DMS153 treated with DMSO at 0.1 percent for 48 hours (cell line): ENCODE results near the gene BARX2.

ENCODE experiments used
- DNase-seq: peaks from one replicate; lab custom pipeline; 2025; ENCODE audit not compliant: unreplicated experiment; lab: John Stamatoyannopoulos, UW

The BARX2 gene

DNA sequence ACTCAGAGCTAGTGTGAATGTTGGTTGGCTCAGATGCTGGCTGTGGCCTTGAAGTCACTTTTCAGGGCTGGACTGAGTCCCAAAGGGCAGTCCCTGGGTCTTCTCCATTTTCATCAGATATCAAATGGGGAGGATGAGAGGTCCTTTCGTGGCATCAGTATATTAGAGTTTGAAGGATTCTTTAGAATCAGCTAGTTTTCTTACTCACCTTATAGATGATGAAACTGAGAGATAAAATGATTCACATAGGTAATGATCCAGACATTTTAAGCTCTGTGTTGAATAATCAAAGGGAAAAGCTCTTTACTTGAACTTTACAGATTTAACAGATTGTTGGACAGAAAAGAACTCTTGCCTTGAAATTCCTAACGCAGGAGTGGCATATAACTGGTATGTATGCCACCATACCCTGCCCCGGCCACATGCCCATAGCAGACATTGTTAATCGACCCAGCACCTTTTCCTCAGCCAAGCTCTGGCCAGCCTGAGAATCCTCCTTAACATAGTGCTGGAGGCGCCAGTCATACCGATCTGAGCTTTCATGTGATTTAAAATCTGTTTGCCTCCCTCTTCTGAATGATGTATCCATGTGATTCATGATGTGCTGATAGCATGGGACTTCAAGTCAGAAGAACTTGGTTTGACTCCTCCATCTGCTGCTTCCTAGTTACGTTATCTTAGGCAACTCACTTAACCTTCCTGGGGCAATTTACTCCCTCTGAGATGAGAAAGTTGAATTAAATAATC is 60.0 kb downstream of the BARX2 start:
- DNase-seq, result no peak

DNA sequence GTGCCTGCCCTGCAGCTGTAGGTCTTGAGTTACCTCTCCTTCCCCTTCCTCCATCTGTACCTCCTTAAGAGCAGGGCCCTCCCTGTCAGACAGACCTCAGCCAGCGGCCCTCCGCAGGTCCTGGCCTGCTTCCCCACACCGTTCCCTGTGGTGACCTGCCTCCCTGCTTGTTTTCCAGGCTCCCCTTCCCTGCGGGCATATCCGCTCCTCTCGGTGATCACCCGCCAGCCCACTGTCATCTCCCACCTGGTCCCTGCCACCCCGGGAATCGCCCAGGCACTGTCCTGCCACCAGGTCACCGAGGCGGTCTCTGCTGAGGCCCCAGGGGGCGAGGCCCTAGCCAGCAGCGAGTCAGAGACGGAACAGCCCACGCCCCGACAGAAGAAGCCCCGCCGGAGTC is 60.9 kb downstream of the BARX2 start:
- DNase-seq, result no peak

DNA sequence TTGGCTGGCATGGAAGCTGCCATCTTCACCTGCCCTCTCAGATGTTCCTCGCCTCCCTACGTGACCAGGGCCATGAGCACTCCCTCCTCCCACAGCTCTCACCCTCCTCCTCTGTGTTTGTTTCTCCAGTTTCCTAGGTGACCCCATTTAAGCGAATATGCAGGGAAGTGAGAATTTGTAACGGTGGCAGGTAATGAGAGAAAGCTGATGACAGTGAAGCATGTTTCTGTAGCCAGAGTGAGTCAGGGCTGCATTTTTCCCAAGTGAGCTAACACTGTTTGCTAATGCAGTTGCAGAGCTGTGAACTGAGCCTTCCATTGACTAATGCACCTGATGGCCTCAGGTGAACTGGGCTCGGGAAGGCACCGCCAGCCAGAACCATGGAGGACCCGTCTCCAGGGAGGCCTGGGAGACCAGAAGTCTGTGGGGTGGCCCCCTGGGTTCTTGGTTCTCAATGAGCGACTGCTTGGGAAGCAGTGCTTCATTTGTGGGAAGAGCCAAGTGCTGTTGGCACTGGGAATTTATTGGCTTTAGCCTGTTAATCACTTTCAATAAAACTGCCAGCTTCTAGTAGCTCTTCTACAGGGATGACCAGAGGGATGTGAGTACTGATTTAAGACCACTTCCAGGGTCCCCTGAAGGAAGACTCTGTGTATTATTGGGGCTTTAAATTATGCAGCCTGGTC is 64.5 kb downstream of the BARX2 start:
- peak; percentile 39 for DNase-seq

DNA sequence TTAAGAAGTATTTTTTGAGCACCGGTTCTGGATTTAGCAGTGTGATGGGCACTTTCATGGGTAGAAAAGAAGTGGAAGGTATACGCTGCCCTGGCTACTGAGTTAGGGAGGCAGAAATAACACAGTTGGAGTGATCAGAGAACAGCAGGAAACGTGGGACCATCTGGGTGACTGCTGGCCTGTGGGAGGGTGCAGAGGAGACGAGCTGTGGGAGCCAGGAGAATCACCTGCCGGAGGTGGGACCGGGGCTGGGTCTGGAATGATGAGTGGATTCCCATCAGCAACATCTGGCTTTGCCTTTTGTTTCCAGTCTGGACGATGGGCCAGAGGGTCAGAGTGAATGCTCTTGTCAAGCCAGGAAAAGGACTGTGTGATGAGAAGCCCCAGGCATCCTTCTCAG is 66.5 kb downstream of the BARX2 start:
- DNase-seq, result no peak

DNA sequence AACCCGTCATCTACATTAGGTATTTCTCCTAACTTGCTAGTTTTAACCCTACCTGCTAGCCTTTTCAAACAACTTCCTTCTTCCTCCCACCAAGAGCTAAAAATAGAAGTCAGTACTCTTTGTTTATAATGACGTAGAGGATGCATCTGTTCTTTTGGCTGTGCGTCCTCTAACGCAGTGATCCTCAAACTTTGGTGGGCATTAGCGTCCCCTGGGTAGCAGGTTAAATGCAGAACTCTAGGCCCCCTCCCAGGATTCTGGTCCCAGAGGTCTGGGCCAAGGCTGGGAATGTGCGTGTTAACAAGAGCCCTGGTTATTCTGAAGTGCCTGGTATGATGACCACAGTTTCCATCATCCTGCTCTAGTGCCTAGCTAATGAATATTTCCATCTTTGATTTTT is 67.6 kb downstream of the BARX2 start:
- no peak for DNase-seq

DNA sequence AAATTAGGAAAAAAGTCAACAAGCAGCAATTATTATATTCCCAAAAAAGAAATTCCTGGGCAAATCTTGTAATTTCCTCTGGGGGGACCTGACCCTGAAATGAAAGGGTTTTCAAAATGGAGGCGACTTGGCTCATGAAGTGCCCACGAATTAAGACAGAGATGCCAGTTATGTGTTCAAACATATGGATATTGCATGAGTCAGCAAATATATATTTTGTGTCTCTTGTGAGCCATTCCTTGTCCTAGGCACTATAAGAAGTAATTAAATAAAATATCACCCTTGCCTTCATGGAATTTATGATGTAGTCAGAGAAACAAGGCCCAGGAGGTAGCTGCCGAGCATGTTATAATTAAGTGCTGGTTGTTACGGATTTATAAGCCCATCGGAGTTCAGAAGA is 68.6 kb downstream of the BARX2 start:
- no peak for DNase-seq

DNA sequence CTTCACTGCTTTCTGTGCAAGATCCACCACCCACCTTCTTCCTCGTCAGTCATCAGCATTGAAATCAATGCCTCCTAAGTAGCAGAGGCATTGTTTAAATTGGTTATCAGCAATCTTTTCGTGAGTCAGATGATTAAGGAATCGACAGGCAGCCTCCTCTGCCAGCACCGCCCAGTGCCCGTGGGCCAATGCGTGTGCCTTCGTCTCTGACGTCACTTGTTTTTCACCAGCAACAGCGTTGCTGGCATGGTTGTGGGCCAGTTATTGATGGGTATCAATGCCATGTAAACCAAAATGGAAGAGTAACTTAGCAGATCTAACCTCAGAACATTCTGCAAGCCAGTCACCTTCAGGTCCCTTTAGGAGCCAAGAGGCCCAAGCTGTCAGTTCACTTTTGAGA is 69.6 kb downstream of the BARX2 start:
- DNase-seq, result no peak

DNA sequence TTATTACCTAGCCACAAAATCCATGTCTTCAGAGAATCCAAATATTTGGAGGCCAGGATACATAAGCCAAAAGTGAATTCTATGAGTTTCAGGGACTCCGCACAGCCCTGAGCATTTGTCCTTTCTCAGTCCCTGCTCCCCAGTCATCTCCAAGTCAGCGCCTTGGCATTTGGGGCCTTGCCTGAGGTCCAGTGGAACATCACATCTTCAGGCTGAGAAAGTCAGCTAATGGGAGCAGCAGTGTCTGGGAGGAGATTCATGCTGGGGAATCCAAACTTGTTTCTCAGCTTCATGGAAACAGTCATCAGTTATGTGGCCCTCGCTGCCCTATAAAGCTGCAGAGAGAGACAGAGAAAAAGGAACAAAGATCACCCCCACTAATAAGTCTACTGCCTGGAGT is 70.9 kb downstream of the BARX2 start:
- DNase-seq, result no peak

DNA sequence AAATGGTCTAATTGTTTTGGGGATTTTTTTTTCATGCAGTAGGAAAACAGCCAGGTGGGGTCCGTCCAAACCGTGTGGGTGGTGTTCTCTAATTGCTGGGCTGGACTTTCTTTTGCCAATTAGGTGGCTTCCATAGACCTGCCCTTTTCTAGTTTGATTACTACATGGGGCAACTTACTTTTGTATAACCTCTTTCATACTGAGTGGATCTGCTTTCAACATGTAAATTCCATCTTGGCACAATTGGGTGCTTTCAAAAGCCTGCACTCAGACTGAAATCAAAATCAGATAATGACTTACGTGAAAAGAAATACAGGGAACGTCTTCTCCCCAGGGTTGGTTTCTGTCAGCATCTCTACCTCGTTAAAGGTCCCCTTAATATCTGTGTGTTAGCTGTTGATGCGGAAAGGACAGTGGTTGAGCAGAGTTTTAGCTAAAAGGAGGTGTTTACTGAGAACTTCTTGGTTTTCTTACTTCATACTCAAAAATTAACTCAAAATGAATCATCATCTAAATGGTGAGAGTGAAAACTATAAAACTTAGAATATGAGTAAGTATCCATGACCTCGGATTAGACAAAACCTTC is 72.1 kb downstream of the BARX2 start:
- DNase-seq, result no peak

DNA sequence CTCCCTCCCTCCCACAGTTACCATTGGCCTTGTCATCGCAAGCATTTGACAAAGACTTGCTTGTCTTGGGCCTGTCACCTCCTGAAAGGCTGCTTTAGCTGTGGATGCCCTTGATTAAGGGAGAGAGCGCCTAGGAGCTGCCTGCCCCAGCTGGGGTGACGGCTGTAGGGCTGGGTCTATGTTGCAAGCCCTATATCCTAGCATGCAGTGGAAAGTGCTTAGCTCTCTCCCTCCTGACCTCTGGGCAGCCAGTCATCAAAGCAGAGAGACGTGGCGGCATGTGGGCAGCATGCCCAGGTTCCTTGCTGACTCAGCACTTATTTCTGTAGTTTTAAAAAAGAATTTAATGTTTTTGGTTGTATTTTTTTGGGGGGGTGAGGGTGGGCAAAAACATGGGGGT is 75.9 kb downstream of the BARX2 start:
- no peak for DNase-seq

DNA sequence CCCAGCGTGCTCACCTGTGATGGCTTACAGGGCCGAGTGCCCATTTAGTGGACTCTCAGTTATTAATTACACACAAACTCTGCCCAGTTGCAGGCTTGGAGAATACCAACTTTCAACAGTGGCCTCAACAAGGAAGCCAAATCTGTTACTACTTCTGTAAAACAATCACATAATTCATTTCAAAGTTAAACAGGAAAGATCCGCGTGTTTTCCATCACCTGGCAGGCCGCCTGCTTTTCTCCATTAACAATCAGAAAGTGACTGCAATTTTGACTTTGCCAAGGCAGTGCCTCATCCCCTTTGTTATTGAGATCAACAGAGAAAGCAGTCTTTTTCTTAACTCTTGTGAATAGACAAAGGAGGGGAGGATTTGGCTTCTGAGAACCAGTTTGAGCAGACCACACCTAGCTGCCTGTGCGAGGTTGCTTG is 77.7 kb downstream of the BARX2 start:
- no peak for DNase-seq

DNA sequence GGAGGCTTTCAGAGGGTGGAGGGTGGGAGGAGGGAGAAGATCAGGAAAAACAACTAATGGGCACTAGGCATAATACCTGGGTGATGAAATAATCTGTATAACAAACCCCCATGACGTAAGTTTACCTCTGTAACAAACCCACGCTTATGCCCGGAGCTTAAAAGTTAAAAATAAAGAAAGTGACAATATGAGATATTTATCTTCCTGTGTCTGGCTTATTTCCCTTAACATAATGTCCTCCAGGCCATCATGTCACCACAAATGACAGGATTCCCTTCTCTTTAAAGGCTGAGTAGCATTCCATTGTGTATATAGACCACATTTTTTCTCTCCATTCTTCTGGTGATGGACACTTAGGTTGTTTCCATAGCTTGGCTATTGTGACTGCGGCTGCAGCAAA is 79.5 kb downstream of the BARX2 start:
- DNase-seq, result no peak

DNA sequence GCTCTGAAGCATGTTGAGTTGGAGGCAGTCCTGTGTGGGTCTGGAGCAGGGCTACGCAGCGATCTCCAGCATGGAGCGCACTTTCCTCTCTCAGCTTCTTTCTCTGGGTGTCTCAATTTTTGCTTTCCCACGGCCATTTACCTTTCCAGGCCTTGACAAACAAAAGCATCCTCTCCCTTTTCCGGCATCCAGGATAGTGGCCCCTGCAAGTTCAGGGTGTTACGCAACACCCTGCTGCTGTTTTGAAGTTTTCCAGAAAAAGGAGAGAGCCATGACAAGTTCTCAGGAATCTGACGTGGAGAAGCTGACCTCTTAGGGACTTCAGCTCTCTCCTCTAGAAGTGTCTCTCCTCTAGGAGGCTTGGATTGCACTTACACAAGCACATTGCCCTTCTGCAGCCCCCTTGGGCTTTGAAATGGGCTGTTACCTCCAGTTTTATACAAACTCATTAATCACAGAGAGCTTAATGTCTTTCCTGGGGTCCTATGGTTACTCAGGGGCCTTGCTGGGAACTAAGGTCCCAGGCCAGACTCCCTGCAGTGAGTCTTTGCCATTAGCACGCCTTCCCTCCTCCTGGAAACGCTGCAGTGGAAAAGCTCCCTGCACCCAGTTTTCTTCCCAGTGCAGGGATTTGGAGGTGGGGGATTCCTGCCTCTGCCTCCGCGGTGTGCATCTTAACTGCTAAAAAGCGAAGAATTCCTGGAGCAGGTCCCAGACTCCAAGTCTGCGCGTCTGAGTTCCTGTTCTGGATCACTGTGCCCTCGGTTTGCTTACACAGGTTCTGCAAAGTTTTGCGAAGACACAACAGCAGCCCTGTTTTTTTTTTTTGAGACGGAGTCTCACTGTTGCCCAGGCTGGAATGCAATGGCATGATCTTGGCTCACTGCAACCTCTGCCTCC is 80.4 kb downstream of the BARX2 start:
- no peak for DNase-seq

DNA sequence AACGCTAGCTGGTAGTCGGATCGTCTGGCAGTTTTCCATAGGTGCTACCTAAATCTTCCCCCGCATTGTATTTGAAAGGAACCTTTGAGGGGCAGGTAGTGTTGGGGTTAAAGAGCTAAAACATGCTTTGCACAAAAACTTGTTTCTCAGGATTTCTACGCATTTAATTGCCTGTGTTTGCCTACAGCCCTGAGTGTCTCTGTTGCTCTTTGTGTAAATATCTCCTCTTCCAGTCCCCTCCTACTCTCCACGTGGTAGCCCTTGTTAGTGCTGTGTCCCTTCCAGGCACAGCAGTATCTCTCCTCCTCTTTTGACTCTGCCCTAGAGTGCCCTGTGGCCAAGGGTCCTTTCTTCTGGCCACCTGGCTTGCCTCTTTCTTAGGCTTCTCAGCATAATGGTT is 81.7 kb downstream of the BARX2 start:
- peak; percentile 37 for DNase-seq

DNA sequence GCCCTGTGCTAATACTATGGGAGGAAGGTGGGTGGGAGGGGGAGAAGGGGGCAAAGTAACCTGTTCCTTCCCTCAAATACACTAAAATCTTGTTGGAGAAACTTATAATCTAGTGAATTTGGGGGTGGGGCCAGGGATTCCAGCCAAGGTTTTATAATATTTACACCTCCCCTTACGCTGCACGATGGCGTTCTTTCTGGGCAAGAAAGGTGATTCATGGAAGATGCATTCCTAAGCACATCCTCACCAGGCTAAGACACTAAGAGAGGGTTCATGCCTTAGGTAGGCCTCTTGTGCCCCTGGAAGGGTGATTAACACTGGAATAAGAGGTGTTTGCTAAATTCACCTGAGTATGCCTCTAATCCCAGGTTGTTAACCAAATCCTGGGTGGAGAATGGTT is 82.6 kb downstream of the BARX2 start:
- DNase-seq, result no peak

DNA sequence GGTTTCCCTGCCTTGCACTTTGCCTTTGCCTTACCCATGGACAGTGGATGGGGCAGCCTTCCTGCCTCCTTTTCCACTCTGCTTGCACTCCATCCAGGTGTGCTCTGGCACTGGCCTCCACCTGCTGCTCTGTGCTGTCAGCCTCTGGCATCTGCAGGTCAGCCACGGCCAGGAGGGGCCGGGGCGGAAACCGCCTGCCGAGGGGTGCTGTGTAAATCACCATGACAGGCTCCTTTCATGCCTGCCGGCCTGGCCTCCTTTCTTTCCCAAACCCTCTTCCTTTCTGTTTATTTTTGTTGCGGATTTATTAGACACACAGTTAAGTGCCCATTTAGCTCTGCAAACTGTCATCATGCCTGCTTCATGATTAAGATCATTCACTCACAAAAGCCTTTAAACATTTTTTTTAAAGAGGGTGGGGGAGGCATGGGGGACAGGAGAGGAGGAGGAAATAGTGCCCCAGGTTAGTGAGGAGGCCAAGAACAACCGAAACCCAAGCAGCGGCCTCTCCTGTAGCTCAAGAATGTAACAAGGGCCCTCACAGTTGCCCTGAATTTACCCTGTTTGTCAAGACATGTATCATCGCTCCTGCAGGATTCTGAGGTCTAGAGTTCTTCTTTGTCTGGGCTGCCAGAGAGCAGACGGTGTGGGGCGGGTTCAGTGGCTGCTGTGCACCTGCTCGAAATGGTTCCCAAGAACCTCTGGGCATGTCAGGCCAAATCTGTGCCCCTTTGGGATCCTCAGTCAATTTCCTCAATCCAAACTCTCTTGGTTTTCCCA is 83.3 kb downstream of the BARX2 start:
- DNase-seq, result peak; percentile 81

DNA sequence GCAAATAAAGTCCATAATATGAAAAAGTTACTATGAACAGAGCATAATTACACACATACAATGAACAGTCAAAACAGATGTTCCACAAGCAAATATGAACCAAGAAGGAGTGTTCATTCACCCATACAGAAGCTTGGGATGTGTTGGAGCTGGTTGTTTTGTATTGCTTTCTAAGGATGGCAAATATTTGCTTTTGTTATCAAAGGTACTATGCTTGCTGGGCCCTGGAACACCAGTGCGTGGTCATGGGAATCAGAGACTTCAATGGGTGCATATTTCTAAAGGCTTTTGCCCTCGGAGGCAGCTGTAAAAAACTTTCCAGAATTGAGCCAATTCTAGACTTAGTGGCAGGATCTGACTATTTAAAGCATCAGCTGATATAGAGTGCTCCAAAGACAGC is 85.1 kb downstream of the BARX2 start:
- DNase-seq, result peak; percentile 87

DNA sequence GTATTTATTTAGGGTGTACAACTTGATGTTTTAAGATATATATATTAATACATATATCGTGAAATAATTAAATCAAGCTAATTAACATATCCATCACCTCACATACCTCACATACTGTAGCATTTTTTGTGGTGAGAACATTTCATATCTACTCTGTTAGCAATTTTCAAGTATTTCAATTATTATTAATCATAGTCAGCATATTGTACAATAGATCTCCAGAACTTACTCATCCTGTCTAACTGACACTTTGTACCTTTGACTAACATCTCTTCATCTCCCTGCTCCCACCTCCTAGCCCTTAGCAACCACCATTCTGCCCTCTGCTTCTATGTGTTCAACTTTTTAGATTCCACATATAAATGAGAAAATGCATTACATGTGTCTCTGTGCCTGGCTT is 108.4 kb downstream of the BARX2 start:
- no peak for DNase-seq

DNA sequence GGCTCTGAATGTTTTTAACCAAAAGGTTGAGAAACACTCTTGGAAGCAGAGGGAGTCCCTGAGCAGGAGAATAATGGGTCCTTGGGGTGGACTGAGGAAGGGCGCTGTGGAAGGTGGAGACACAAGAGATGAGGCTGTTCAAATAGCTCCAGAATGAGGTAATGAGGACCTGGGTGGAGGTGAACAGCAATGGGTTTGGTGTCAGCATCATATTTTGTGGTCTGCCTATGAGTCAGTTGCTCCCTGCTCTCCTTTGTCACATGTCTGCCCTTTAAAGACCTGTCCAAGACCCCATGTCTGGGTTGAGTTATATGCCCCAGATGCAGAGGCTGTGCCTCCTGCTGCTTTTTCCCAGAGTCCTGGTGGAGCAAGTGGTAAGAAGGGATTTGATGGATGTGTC is 113.6 kb downstream of the BARX2 start:
- no peak for DNase-seq

DNA sequence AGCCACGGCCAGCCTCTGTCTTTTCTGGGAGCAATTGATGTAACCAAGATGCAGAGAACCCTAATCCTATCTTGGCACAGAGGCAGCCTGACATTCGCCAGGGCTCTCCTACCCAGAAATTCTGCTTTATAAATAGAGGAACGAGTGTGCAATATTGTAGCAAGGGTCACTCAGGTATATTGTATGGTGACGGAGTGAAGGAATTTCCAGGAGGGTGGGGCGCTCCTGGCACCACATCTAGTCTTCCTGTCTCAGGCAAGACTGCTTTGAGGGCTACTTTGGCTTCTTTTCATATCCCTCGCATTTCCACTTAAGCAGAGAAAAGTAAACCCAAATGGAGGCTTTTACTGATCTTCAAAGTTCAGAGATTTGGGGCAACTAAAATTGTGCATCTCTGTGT is 114.4 kb downstream of the BARX2 start:
- no peak for DNase-seq

DNA sequence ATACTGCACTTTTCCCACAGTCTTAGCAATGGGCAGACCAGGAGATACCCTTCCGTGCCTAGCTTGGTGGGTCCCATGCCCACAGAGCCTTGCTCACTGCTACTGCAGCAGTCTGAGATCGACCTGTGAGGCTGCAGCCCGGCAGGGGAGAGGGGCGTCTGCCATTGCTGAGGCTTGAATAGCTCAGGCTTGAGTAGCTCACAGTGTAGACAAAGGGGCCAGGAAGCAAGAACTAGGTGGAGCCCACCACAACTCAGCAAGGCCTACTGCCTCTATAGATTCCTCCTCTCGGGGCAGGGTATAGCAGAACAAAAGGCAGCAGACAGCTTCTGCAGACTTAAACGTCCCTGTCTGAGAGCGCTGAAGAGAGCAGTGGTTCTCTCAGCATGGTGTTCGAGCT is 118.1 kb downstream of the BARX2 start:
- no peak for DNase-seq
